Stimulated activated CD4-positive, alpha-beta T cell treated with anti-CD3 and anti-CD28 coated beads, Interleukin-2, amount 100 ng/mL, for 48 hours (primary cell): ENCODE data around the gene ALG8.

Experiments used
- DNase-seq, 2 donors: peaks; one replicate each; pipeline ENCODE4 v3.0.0-alpha.2; 2020

The ALG8 gene

DNA sequence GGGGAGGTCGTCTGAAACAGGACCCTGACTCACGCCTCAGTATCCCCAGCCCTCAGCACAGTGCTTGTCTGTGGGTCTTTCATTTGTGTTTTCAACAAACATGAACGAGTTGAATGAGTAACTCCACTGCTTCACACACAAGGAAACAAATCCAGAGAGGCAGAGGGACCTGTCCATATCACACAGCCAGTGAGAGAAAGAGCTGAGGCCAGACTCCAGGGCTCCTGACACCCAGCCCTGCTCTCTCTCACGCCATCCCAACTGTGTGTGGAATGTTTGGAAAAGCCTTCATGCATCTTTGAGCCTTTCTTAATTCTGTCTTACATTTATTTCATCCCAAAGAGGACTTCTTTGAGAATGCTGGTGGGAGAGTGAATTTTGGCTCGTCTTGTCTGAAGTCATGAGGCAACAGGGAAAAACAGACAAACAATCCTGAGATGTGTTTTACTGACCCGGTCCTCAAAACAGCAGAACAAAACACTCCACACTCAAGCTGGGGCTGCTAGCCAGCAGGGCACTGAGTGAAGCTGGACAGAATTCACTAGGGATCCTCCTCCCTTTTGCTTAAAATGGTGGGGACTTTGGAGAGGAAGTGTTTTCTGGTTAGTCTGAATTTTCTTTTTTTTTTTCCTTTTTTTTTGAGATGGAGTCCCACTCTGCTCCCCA lies 19.7 kb upstream of the ALG8 start:
- no peak for DNase-seq

DNA sequence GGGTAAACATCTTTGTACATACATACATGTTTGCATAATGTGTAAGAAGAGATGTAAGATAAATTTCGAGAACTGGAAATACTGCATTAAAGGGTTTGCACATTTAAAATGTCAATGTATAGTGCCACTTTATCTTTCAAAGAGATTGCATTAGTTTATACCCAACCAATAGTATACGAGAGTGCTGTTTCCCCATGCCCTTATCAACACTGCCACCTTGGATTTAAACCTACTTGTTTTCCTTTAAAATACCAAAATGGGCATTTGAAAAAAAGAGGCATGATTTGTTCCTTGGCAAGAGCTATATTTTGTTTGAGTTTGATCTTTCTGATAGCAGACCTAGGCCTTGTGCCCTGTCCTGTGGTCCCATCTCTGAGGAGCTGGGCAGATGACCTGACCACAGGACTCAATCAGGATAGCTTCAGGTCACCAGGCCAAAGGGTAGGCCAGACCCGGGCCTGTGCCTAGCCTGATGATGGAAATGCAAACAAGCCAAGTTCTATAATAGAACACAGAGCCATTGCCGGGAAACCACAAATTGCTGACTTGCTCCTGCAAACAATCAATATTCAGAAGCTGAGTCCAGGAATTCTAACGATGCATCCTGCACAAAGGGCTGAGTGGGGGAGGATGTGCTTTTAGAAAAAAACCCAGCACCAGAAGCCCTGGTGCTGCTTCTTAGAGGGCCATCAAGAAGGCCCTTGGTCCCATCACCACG lies 16.9 kb upstream of the ALG8 start:
- no peak for DNase-seq

GRCh38 chr11:78151804-78152203 lies 12.4 kb upstream of the ALG8 start:
- no peak for DNase-seq

DNA sequence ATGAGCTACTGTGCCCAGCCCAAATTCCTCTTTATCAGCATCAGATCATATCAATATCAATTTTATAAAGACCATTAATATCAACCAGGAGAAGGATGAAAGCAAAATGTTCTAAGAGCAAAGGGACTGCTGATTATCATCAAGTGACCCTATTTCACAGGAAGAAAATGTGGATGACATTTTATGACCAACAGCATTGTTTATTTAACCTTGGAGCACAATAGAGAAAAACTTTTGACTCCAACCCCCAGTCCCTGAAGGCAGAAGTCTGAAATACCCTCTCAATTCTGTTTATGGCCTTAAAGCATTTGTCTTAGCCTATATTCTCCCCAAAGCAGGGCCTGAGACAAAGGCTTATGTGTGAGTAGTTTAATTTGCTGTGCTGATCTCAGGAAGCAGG lies 11.3 kb upstream of the ALG8 start:
- DNase-seq: no peak

- no peak for DNase-seq
These were observed 10.9 kb upstream of the ALG8 start for GRCh38 chr11:78150346-78150745.

- no peak for DNase-seq
These were observed 10.2 kb upstream of the ALG8 start for GRCh38 chr11:78149646-78150045.

GRCh38 chr11:78147807-78148206 lies 8.4 kb upstream of the ALG8 start:
- DNase-seq: no peak

DNA sequence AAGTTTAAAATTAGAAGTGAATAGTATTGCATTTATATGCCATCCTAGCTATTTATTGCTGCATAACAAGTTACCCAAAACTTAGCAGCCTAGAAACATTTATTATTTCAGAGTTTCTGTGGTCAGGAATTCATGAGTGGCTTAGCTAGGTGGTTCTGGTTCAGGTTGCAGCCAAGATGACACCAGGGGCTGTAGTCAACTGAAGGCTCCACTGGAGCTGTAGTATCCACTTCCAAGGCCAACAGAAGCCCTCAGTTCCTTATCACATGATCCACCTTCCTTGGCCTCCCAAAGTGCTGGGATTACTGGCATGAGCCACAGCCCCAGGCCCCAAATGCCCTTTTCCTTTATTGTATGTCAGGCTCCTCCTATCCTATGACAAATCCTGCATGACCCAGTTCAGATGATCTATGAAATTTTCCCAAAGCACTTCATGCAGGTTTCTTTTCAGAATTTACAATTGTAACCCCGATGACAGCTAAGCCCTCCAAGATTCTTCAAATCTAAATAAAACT lies 6.1 kb upstream of the ALG8 start:
- DNase-seq: no peak

DNA sequence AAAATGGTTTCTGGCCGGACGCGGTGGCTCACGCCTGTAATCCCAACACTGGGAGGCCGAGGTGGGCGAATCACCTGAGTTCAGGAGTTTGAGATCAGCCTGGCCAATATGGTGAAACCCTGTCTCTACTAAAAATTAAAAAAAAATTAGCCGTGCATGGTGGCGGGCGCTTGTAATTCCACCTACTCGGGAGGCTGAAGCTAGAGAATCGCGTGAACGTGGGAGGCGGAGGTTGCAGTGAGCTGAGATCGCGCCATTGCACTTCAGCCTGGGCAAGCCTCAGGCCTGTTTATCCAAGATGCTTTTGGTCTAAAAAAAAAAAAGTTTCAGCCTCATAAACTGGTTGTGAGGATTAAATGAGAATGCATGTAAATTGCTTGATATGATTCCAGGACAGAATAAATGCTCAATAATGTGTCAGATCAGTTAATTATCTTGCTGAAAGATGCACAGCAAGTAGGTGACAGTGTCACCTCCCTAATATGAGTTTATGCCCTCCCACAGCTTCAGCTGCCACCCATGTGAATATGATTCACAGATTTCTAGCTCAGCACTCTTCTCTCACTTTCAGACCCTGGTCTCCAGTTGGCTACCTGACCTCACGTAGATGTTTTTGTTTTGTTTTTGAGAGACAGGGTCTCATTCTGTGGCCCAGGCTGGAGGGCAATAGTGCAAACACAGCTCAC lies 1.1 kb upstream of the ALG8 start:
- DNase-seq: no peak

DNA sequence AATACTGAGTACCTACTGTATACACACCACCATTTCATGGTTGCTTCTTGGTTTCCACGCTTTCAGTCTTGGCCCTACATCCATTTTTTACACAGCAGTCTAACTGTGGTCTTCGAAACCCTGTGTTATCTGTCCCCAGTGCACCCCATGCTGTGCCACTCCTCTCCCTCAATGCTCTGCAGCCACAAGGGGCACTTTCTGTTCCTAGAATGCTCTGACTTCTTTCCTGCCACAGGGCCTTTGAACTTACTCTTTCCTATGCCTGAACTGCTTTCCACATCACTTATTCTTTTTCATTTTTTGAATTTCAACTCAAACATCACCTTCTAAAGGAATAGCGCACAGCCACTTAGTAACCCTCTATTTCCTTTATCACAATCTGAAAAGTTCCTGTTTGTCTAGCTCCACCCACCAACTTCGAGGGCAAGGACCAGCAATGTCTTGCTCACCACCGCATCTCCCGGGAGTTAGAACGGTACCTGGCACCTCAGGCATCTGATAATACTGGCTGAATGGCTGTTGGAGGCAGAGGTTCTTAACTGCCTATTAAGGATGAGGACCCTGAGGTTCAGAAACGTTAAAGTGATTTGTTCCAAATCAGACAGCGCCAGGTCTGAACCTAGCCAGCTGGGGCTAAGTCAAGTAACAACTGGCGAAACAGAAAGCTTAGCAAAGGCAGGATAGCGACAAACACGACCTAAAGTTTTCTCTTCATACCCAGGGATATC lies 568 bp downstream of the ALG8 start:
- peak; percentile 23 to 31 for DNase-seq

DNA sequence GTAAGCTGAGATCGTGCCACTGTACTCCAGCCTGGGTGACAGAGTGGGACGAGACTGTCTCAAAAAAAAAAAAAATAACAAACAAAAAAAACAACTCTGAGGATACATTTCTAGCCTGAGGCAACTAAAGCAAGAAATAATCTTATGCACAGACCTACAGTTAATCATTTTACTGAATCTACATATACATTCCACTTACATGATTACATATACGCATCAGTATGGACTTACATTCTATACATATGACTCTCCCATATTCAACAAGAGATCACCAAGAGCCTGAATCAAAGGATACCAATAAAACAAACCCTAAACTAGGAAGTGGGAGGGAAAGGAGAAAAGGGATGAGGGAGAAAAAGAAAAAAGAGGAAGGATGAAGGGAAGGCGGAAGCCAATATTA lies 1.1 kb downstream of the ALG8 start:
- DNase-seq: no peak

DNA sequence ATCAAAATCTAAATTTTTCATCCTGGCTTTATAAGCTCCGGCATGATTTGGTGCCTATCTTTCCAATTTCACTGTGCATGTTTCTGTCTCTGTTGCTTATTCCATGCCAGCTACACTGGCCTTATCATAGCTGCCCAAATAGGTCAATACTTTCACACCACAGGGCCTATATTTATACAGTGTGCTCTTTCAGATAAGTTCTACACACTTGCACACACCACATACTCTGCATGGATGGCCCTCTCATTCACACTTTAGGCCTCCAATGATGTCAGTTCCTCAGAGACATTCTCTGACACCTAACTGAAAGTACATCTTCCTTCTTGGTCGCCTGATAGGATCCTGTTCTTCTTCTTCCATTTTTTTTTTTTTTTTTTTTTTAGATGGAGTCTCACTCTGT lies 7.0 kb downstream of the ALG8 start:
- DNase-seq: no peak

- no peak for DNase-seq
These were observed 7.5 kb downstream of the ALG8 start for GRCh38 chr11:78131956-78132355.

DNA sequence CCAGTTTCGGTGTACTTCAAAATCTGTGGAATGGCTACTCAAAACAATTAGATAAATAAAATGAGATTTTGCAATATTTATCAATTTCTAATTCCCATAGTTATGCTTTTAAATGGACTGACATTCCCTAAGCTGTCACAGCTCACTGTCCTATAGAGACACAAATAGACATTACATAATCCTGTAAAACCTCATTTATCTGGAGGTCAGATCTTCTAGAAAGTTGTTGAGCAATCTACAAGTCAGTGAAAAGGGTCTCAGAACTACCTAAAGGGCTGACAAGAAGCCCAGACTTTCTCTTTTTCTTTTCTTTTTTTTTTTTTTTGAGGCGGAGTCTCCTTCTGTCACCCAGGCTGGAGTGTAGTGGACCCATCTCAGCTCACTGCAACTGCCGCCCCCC lies 12.0 kb downstream of the ALG8 start:
- no peak for DNase-seq

- no peak for DNase-seq
These were observed 26.7 kb downstream of the ALG8 start for GRCh38 chr11:78112582-78113275.

DNA sequence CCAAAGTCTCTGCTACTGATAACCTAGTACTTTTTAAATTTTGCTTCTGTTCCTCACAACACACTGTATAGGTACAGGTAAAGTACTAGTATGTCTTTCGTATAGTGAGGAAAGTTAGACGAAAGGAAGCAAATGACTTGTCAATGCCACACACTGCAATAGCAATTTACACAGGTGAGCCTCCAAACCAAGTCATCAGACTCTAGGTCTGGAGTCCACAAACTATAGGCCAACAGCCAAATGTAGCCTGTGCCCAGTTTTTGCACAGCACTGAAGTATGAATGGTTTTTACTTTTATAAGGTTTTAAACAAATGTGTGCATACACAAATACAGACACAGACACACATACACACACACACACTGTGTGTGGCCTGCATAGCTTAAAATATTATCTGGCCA lies 28.1 kb downstream of the ALG8 start:
- no peak for DNase-seq

DNA sequence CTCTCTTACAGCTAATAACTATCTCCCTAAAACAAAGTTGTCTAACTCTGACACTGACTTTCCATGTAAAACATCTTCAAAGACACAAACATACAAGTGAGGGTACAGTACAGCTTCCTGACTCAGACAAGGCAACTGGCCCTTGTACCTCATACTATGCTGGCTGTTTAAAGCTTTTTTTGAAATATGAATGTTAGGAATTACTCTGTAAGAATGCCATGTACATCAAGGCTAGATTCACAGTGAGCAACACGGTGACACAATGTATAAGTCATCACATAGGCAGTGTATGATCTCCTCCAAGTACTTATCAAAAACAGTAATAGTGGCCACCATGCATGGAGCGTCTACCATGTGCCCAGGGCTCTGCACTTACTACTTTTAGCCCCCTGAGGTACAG lies 28.6 kb downstream of the ALG8 start:
- DNase-seq: no peak

GRCh38 chr11:78110351-78110750 lies 29.1 kb downstream of the ALG8 start:
- DNase-seq: no peak

GRCh38 chr11:78109081-78110015 lies 30.1 kb downstream of the ALG8 start:
- no peak for DNase-seq

GRCh38 chr11:78100676-78101472 lies 38.6 kb downstream of the ALG8 start:
- no peak for DNase-seq

DNA sequence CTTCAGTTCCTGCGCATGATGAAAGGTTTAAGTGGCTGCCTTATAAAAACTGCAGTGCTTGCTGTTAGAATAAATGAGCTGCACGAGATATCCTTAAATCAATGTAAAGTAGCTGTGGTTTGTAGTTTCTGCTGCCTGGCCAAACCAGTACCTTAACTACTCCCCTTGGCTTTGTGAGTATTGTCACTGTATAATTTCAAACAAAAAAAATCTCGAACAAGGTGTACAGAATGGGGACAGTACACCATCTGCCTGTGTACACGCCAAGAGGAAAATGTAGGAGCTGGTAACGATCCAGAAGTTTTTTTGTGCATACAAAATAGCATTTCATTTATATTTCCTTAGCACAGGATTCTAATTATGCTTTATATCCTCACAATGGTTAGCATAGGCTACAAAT lies 39.2 kb downstream of the ALG8 start:
- DNase-seq: no peak
